ENCODE data around the gene GOLGA5. TPM values are rescaled to one million over a fixed set of nuclear protein-coding genes. Genes with fewer than 3 reads are reported as not detected.
"Not testable (repeated sequence)": the region's sequence is repeated elsewhere in the genome, so short reads cannot be mapped to it uniquely, and the experiment has no call there.

The GOLGA5 gene
- total RNA-seq, 1 donor from 2014 or later: 27.6 TPM

GRCh38 chr14:92847278-92847677 is 53.2 kb downstream of the GOLGA5 start:
- Mint-ChIP-seq H3K27ac (no peak overlapping the region), H3K36me3 (peaks cover 9% of the 10 kb centered on the region), H3K4me1 (ENCODE audit: unreplicated experiment) (no peaks in the 10 kb centered on the region), H3K9me3 (no peaks in the 10 kb centered on the region), H3K27me3 (no peaks in the 10 kb centered on the region), H3K4me3 (no peak overlapping the region)
- no peak for TF ChIP-seq CTCF (conservative IDR thresholded peaks at IDR 0.05)
- DNase-seq (ENCODE audit: extremely low spot score, unreplicated experiment): no peak

GRCh38 chr14:92847749-92848148 is 53.6 kb downstream of the GOLGA5 start:
- no peaks in the 10 kb centered on the region for H3K27me3 Mint-ChIP-seq
- no peak for TF ChIP-seq CTCF (conservative IDR thresholded peaks at IDR 0.05)
- H3K36me3 Mint-ChIP-seq: peaks cover 9% of the 10 kb centered on the region
- H3K4me3 Mint-ChIP-seq: no peak overlapping the region
- H3K9me3 Mint-ChIP-seq: no peaks in the 10 kb centered on the region
- H3K4me1 Mint-ChIP-seq (ENCODE audit: unreplicated experiment): no peaks in the 10 kb centered on the region
- no peak for DNase-seq (ENCODE audit: extremely low spot score, unreplicated experiment)
- H3K27ac Mint-ChIP-seq: no peak overlapping the region

GRCh38 chr14:92848887-92849286 is 54.8 kb downstream of the GOLGA5 start:
- H3K36me3 Mint-ChIP-seq: peaks cover 4% of the 10 kb centered on the region
- H3K4me1 Mint-ChIP-seq (ENCODE audit: unreplicated experiment): no peaks in the 10 kb centered on the region
- TF ChIP-seq CTCF (conservative IDR thresholded peaks at IDR 0.05): no peak
- no peaks in the 10 kb centered on the region for H3K9me3 Mint-ChIP-seq
- DNase-seq (ENCODE audit: extremely low spot score, unreplicated experiment): no peak
- no peak overlapping the region for H3K27ac Mint-ChIP-seq
- peaks cover under 1% of the 10 kb centered on the region for H3K27me3 Mint-ChIP-seq
- H3K4me3 Mint-ChIP-seq: no peak overlapping the region

GRCh38 chr14:92850492-92850891 is 56.4 kb downstream of the GOLGA5 start:
- Mint-ChIP-seq H3K4me1 (ENCODE audit: unreplicated experiment) (no peaks in the 10 kb centered on the region), H3K9me3 (no peaks in the 10 kb centered on the region), H3K36me3 (no peaks in the 10 kb centered on the region), H3K27me3 (peaks cover 6% of the 10 kb centered on the region), H3K4me3 (no peak overlapping the region), H3K27ac (no peak overlapping the region)
- no peak for TF ChIP-seq CTCF (conservative IDR thresholded peaks at IDR 0.05)
- DNase-seq (ENCODE audit: extremely low spot score, unreplicated experiment): no peak

GRCh38 chr14:92853136-92853535 is 59.0 kb downstream of the GOLGA5 start:
- H3K36me3 Mint-ChIP-seq; H3K27me3 Mint-ChIP-seq; H3K27ac Mint-ChIP-seq; DNase-seq (ENCODE audit: extremely low spot score, unreplicated experiment); H3K4me3 Mint-ChIP-seq; H3K4me1 Mint-ChIP-seq (ENCODE audit: unreplicated experiment); H3K9me3 Mint-ChIP-seq: not testable (repeated sequence)

GRCh38 chr14:92860049-92860840 is 66.1 kb downstream of the GOLGA5 start:
- Mint-ChIP-seq H3K27ac (no peak overlapping the region), H3K4me3 (no peak overlapping the region), H3K27me3 (peaks cover 7% of the 10 kb centered on the region), H3K9me3 (no peaks in the 10 kb centered on the region), H3K36me3 (no peaks in the 10 kb centered on the region), H3K4me1 (ENCODE audit: unreplicated experiment) (no peaks in the 10 kb centered on the region)
- DNase-seq (ENCODE audit: extremely low spot score, unreplicated experiment): no peak
- no peak for TF ChIP-seq CTCF (conservative IDR thresholded peaks at IDR 0.05)
